Thyroid gland (tissue), 4 donors: ENCODE measurements around the gene PNLIPRP1. TPM values are rescaled to one million over a fixed set of nuclear protein-coding genes. Genes with fewer than 3 reads are reported as not detected.

Experiments used
- DNase-seq, 2 donors: peaks; one replicate each; pipeline ENCODE4 v3.0.0-alpha.2; 2019
- H3K27ac ChIP-seq, 3 donors: fragments of 200-600 bp; sonication (generic); 1 replicate in 2 of 3; 2 replicates in 1 of 3; pipeline ENCODE4 v1.5.1; 2016 to 2019; ENCODE audit warnings: mild to moderate bottlenecking in 1 of 3, moderate library complexity in 1 of 3
- H3K27me3 ChIP-seq: fragments of 200-600 bp; sonication (generic); one replicate; pipeline ENCODE4 v1.5.1; 2019
- H3K36me3 ChIP-seq, 2 donors: fragments of 200-600 bp; sonication (generic); one replicate each; pipeline ENCODE4 v1.5.1; 2016 to 2019
- H3K4me1 ChIP-seq, 2 donors: fragments of 200-600 bp; sonication (generic); one replicate each; pipeline ENCODE4 v1.5.1; 2017 to 2019
- H3K4me3 ChIP-seq, 3 donors: fragments of 200-600 bp; sonication (generic); replicated peaks in 1 of 3; 1 replicate in 2 of 3; 2 replicates in 1 of 3; pipeline ENCODE4 v1.5.1; 2016; ENCODE audit warnings: mild to moderate bottlenecking in 1 of 3
- H3K9me3 ChIP-seq: fragments of 200-600 bp; sonication (generic); one replicate; pipeline ENCODE4 v1.5.1; 2017
- CTCF ChIP-seq, 6 experiments: fragments of 200-600 bp in 3 of 6; fragments of 450-650 bp in 3 of 6; sonication (generic) in 3 of 6; IDR thresholded peaks; one replicate each; pipeline ENCODE4 v1.5.1; 2016 to 2019; ENCODE audit warnings: antibody characterized with exemption in 6 of 6, mild to moderate bottlenecking in 2 of 6, inconsistent platforms in 1 of 6, moderate library complexity in 1 of 6
- POLR2A ChIP-seq, 2 donors: fragments of 450-650 bp; IDR thresholded peaks; one replicate each; pipeline ENCODE4 v1.6.1; 2017; ENCODE audit warnings: antibody characterized with exemption in 2 of 2, mild to moderate bottlenecking in 2 of 2, moderate library complexity in 1 of 2
- WGBS, 2 donors: methylation state at CpG; one replicate each; pipeline ENCODE4 v1.1.5; 2017; 5-methylcytosine and 5-hydroxymethylcytosine counted together
- intact Hi-C: fragments of 100-400 bp; cut with DNase I; formaldehyde crosslinking; loops from one replicate; pipeline ENCODE4 v1.15.1; 2023
- total RNA-seq, 4 donors: library from RNA; depleted of rRNA; stranded (reverse); fragments of >200 nt; gene quantifications; one replicate each; pipeline ENCODE4 v1.2.3, GENCODE V29; 2016

Gene PNLIPRP1
- total RNA-seq, 4 donors from 2014 or later = not detected

GRCh38 chr10:116629340-116629739, 38.6 kb downstream of the PNLIPRP1 start:
- TF ChIP-seq POLR2A (IDR thresholded peaks at IDR 0.05) (no peak), CTCF (IDR thresholded peaks at IDR 0.05) (no peak)
- Histone ChIP-seq H3K4me3 (no peak overlapping the region), H3K27me3 (no peaks in the 10 kb centered on the region), H3K36me3 (no peaks in the 10 kb centered on the region), H3K27ac (no peak overlapping the region), H3K9me3 (no peaks in the 10 kb centered on the region), H3K4me1 (peaks cover 0 to 4% of the 10 kb centered on the region in 2 donors)
- intact Hi-C loops = no loop called here
- 82% methylated on average over 4 of the region's 4 CpGs for WGBS, 2 donors
- no peak for DNase-seq

- no peak overlapping the region for H3K27ac ChIP-seq
- H3K4me3 ChIP-seq = no peak overlapping the region
- 87 to 94% methylated on average over 2 of the region's 2 CpGs for WGBS, 2 donors
- no peaks in the 10 kb centered on the region for H3K27me3 ChIP-seq
- H3K9me3 ChIP-seq = no peaks in the 10 kb centered on the region
- H3K4me1 ChIP-seq = peaks cover 0 to 4% of the 10 kb centered on the region in 2 donors
- intact Hi-C loops = no loop called here
- TF ChIP-seq POLR2A (IDR thresholded peaks at IDR 0.05) (no peak), CTCF (IDR thresholded peaks at IDR 0.05) (no peak)
- no peaks in the 10 kb centered on the region for H3K36me3 ChIP-seq
- DNase-seq = no peak
These were observed 39.3 kb downstream of the PNLIPRP1 start for GRCh38 chr10:116630020-116630419.

GRCh38 chr10:116631871-116632295, 41.1 kb downstream of the PNLIPRP1 start:
- intact Hi-C loops = no loop called here
- 83 to 86% methylated on average over 6 of the region's 6 CpGs for WGBS, 2 donors
- TF ChIP-seq POLR2A (IDR thresholded peaks at IDR 0.05) = no peak
- no peak for TF ChIP-seq CTCF (IDR thresholded peaks at IDR 0.05)

GRCh38 chr10:116632596-116633215, 41.9 kb downstream of the PNLIPRP1 start:
- H3K9me3 ChIP-seq = no peaks in the 10 kb centered on the region
- no peak for DNase-seq
- peaks cover 0 to under 1% of the 10 kb centered on the region in 2 donors for H3K4me1 ChIP-seq
- H3K4me3 ChIP-seq = no peak overlapping the region
- 82 to 83% methylated on average over 17 of the region's 17 CpGs for WGBS, 2 donors
- no peaks in the 10 kb centered on the region for H3K27me3 ChIP-seq
- no peaks in the 10 kb centered on the region for H3K36me3 ChIP-seq
- H3K27ac ChIP-seq = no peak overlapping the region
- intact Hi-C loops = no loop called here
- no peak for TF ChIP-seq POLR2A (IDR thresholded peaks at IDR 0.05)

More at GRCh38 chr10:116631871-116632295, 41.1 kb downstream of the PNLIPRP1 start:
- no peaks in the 10 kb centered on the region for H3K36me3 ChIP-seq
- no peak overlapping the region for H3K27ac ChIP-seq
- no peak overlapping the region for H3K4me3 ChIP-seq
- peaks cover 0 to 4% of the 10 kb centered on the region in 2 donors for H3K4me1 ChIP-seq
- no peaks in the 10 kb centered on the region for H3K9me3 ChIP-seq
- no peaks in the 10 kb centered on the region for H3K27me3 ChIP-seq
- DNase-seq = no peak

- Histone ChIP-seq H3K4me3 (no peak overlapping the region), H3K27ac (no peak overlapping the region), H3K4me1 (no peaks in the 10 kb centered on the region), H3K36me3 (no peaks in the 10 kb centered on the region), H3K27me3 (no peaks in the 10 kb centered on the region), H3K9me3 (no peaks in the 10 kb centered on the region)
- intact Hi-C loops = no loop called here
- DNase-seq = no peak
- TF ChIP-seq POLR2A (IDR thresholded peaks at IDR 0.05) (no peak), CTCF (IDR thresholded peaks at IDR 0.05) (no peak)
- 88 to 97% methylated on average over 8 of the region's 8 CpGs for WGBS, 2 donors
These were observed 42.4 kb downstream of the PNLIPRP1 start for GRCh38 chr10:116633216-116633600.
